ENCODE data around the gene CFAP100. TPM values are rescaled to one million over a fixed set of nuclear protein-coding genes. Genes with fewer than 3 reads are reported as not detected.

Gene CFAP100
- polyA plus RNA-seq (2013, experiment 1 of 2; ENCODE audit: insufficient read length), result not detected
- polyA plus RNA-seq (2013, experiment 2 of 2; ENCODE audit: insufficient read length), result not detected

GRCh38 chr3:126394179-126394976, at the start of gene CFAP100:
Gene CFAP100 (plus strand): TSS chr3:126394909. CDS start chr3:126396001, 1,092 bp downstream.
- peak; percentile 8 for DNase-seq

DNA sequence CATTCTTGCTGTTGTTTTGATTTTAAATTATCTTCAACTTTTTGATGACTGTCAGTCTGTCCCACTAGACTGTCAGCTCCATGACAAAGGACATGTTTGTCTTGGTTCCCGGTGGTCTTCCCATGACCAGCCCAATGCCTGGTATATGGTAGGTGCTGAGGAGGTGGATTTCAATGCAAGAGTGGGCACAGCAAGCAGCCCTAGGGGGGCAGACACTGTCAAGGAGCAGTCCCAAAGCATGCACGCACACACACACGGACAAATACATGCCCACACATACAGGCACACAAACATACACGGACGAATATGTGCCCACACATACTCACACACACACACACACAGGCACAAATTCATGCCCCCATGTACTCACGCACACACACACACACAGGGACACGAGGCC, 49.5 kb upstream of the CFAP100 start:
- no peak for DNase-seq

- DNase-seq, result no peak
Measured at GRCh38 chr3:126345641-126346460, 48.9 kb upstream of the CFAP100 start.

- no peak for DNase-seq
Measured at GRCh38 chr3:126346466-126346865, 48.2 kb upstream of the CFAP100 start.

DNA sequence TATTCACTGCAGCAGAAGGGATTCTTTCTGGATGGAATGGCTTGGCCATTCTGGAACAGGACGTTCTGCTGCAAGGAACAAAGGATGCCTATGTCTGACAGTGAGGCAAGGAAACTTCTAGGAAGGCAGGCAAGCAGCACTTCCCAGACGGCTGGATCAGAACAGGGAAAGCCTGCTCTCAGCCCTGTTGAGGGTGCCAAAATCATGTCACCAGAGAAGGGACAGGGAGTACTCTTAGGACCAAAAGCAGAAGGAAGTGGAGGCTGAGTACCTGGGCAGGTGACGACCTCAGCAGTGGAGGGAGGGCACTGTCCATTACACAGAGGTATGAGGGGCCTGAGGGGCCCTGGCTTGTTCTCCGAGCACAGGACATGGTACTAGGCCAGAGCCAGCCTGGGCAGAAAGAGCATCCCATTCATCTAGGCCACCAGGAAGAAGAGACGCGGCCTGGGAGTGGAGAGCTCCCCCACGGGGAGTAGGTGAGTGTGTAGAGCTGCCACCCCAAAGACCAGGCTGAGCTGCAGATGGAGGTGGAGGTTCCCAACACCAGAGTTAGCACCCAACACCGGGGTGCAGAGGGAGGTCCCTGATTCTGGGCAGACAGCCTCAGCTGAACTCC, 47.1 kb upstream of the CFAP100 start:
- no peak for DNase-seq

- no peak for DNase-seq
Measured at GRCh38 chr3:126348308-126348920, 46.3 kb upstream of the CFAP100 start.

- DNase-seq, result no peak
Measured at GRCh38 chr3:126349071-126349470, 45.6 kb upstream of the CFAP100 start.

DNA sequence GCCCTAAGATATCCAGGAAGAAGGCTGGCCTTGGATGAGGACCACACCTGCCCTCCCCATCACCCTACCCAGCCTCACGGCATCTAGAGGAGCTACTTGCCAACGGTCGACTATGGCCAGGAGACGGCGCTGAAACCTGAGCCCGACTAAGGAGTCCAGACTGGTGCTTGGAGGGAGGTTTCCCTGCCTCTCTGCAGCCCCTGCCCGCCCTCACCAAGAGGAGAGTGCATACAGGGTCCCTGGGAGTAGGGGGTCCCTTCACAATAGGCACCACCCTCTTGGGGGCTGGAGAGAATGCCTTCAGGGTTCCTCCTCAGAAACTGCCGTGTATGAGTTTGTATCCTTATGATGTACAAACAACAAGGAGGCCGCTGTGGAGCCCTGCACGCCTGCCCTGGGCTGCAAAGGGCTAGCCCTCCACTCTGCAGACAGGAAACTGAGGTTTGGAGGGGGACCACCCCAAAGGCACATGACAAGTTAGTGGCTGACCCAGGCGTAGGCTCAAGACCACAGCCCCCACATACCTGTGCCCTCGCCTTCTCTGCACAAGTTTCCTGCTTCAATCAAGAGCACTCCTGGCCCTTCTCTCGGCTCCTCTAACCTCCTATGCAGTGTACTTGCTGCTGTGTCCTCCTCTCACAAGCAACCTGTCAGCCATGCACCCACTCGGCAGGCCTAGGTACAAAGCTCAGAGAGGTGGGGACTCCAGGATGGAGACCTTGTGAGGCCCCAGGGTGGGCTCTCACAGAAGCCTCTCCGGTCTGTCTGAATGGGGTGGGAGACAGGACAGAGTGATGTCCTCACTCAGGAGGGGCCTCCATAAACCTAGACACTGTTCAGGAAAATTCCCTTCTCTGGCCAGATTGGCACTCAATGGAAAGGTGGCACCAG, 44.9 kb upstream of the CFAP100 start:
- no peak for DNase-seq

GRCh38 chr3:126350502-126351085, 44.1 kb upstream of the CFAP100 start:
- DNase-seq, result no peak

DNA sequence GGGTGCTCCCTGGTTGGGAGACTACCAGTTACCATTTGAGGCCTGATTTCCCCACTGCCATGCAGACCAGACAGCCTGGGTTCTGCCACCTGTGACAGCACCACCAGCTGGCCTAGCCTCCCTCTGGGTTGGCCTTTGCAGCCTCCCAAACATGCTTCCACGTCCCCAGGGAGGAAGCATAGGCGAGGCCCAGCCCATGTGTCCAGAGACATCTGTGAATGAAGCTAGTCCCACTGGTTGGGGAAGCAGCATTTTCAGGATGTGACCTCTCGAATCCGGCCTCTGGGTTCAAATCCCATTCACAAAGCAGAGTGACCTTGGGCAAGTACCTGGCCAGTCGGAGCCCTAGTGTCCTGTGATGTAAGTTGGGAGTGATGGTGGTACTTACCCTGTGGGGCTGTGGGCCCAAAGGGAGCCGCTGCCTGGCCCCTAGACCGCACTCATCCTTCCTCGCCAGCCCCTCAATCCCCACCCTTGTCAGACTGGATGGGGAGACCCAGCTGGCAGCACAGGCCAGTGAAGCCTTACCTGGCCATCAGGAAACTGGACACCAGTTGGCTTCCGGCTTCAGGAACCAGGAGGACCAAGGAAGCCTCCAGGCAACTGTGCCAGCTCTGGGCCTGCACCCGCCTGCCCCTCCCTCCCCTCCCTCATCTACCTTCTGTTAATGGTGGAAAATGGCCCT, 43.5 kb upstream of the CFAP100 start:
- no peak for DNase-seq

DNA sequence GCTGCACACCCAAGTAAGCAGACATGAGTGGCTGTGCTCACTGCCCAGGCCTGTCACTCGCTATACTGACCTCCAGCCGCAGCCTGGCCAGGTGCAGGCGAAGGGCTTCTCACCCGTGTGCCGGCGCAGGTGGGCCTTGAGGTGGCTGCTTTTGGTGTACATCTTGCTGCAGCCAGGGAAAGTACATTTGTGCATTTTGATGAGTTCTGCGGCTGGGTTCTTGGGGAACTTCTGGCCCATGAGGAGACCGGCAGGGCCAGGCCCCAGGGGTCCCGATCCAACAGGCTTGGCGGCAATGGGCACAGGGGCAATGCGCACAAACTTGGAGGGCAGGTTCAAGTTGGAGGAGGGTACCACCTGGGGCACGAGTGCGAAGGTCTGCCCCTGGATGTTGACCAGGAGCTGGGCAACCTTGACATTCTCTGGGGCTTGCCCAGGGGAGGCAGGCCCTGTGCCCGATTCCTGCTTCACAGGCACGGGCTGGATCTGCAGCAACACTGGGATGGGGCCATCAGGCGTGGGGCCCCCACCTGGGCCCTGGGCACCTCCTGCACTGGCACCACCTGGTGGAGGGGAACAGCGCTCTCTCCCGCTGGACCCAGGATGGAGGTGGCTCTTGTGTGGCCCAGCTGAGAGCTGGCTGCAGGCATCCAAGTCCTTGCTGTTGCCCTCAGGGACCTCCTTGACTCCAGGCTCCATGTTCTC, 42.8 kb upstream of the CFAP100 start:
- DNase-seq, result no peak

GRCh38 chr3:126352476-126353454, 41.9 kb upstream of the CFAP100 start:
- no peak for DNase-seq

- DNase-seq, result no peak
Measured at GRCh38 chr3:126353694-126354321, 40.9 kb upstream of the CFAP100 start.

- no peak for DNase-seq
Measured at GRCh38 chr3:126354776-126355175, 39.9 kb upstream of the CFAP100 start.

DNA sequence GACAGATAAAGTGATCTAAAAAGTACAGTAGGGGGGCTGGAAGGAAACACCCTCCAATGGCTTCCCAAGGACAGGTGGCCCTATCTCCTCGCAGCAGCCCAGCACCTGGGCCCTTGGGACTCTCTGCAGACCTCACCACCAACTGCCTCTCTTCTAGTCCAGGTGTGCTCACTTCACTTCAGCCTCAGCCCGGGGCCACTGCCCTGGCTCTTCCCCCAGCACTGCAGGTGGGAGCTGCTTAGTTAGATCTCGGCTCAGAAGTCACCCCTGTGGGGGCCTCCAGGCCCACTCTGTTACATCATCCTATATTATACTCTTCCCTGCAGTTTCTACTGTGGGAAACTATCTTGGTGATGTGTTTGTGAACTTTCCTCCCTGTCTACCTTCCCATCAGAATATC, 39.5 kb upstream of the CFAP100 start:
- no peak for DNase-seq

DNA sequence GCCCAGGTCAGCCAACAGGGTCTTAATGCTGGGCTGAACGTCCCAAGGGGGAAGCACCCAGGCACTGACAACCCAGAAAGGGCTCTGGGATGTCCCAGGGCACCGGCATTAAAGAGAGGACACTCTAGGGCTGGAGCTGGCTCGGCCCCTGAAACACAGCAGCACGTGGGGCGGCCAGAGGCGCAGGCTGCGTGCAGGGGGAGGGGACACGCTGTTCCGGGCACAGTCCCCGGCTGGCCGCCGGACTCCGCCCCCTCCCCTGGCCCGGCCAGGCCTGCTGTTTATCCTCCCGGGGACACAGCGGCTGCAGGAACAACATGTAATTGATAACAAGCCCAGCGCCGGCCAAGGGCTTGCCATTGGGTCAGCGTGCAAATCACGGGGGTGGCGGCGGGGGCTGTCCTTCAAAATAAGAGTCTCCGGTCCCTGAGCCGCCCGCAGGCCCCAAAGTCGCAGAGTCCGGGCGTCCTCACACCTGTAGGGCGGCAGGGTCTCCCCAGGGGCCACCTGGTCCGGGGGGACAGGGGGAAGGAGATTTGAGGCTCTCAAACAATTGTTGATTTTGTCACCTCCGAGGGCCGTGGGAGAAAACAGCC, 38.8 kb upstream of the CFAP100 start:
- DNase-seq, result peak; percentile 27

DNA sequence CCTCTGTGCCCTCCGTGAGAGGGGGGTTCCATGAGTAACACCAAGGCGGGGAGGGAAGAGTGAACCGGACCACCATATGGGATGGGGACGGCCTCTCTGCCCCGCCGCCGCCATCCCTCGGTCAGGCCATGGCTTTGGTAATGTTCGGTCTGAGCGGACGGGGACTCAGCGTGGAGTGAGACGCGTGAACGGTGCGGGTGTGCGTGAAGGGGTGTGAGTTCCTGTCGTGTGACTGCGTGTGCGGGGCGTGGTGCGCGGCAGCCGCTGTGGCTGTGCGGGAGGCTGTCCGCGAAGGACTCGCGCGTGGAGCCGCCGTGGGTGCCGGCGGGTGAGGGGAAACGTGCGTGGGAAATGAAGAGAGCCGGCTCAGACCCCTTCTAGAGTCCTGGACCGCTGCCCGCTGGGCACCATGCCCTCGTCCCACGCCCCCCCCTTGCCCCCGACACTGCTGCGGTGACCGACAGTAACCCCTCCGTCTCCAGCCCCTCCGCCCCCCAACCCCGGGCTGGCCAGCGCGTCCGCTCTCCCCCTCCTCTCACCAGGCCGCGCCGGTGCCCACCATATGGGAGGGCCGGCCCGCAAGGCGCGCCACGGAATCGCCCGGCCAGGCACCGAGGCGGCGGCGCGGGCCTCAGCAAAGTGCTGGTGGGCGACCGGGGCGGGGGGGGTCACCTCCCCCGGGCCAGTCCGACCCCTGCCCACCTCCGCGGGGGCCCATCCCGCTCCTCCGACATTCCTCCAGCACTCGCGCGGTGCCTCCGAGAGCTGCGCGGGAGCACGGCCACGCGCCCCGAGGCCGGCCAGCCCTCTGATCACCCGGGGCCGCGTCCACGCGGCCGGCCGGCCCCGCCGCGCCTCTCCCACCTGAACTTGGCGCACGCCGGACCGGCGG, 38.1 kb upstream of the CFAP100 start:
- no peak for DNase-seq

All from fibroblast of skin of abdomen (primary cell).